Activated T-helper 2 cell treated with anti-CD3 and anti-CD28 coated beads, Interferon-gamma antibody, Interleukin-2, Interleukin-4, amounts not matched to agents 10 μg/mL and 5 μg/mL and 100 μg/mL, durations not matched to agents 14 hours and 24 hours and 36 hours (primary cell): ENCODE data around the gene RUFY4. TPM values are rescaled to one million over a fixed set of nuclear protein-coding genes. Genes with fewer than 3 reads are reported as not detected.

Experiments used
- DNase-seq: peaks from one replicate; pipeline ENCODE4 v3.0.0; 2021; ENCODE audit warnings: low spot score
- H3K27ac Mint-ChIP-seq: one replicate; pipeline ENCODE4 v1.8.0; 2021; ENCODE audit warnings: mixed read lengths
- H3K27me3 Mint-ChIP-seq: one replicate; pipeline ENCODE4 v1.8.0; 2021; ENCODE audit warnings: low read depth, mixed read lengths
- H3K36me3 Mint-ChIP-seq: one replicate; pipeline ENCODE4 v1.8.0; 2021; ENCODE audit warnings: low read depth, mixed read lengths
- H3K4me1 Mint-ChIP-seq: one replicate; pipeline ENCODE4 v1.8.0; 2021; ENCODE audit warnings: low read depth, mixed read lengths
- H3K4me3 Mint-ChIP-seq: one replicate; pipeline ENCODE4 v1.8.0; 2021; ENCODE audit warnings: low read depth, mild to moderate bottlenecking, moderate library complexity, mixed read lengths
- H3K9me3 Mint-ChIP-seq: one replicate; pipeline ENCODE4 v1.8.0; 2021; ENCODE audit warnings: mixed read lengths
- intact Hi-C: fragments of 100-400 bp; cut with micrococcal nuclease; formaldehyde crosslinking; loops from one replicate; pipeline ENCODE4 v1.15.1; 2023
- total RNA-seq: library from RNA; stranded (reverse); gene quantifications from 2 replicates; pipeline ENCODE4 v1.2.3, GENCODE V29; 2022

Gene RUFY4
- total RNA-seq, 1 donor from 2014 or later, result 0.39 TPM

- Mint-ChIP-seq H3K9me3 (no peaks in the 10 kb centered on the region), H3K27me3 (peaks cover 11% of the 10 kb centered on the region), H3K36me3 (no peaks in the 10 kb centered on the region), H3K4me3 (no peak overlapping the region), H3K27ac (no peak overlapping the region), H3K4me1 (peaks cover 8% of the 10 kb centered on the region)
- DNase-seq, result no peak
- intact Hi-C loops, result no loop called here
Observed at GRCh38 chr2:218129458-218130135, 60.5 kb downstream of the RUFY4 start.

- Mint-ChIP-seq H3K9me3 (no peaks in the 10 kb centered on the region), H3K27ac (no peak overlapping the region), H3K4me3 (no peak overlapping the region), H3K36me3 (no peaks in the 10 kb centered on the region), H3K4me1 (peaks cover 7% of the 10 kb centered on the region), H3K27me3 (peaks cover 11% of the 10 kb centered on the region)
- intact Hi-C loops, result no loop called here
- no peak for DNase-seq
Observed at GRCh38 chr2:218130377-218130776, 61.3 kb downstream of the RUFY4 start.

GRCh38 chr2:218130822-218131221 lies 61.8 kb downstream of the RUFY4 start:
- peaks cover 3% of the 10 kb centered on the region for H3K4me1 Mint-ChIP-seq
- intact Hi-C loops, result no loop called here
- H3K9me3 Mint-ChIP-seq, result no peaks in the 10 kb centered on the region
- H3K4me3 Mint-ChIP-seq, result no peak overlapping the region
- H3K36me3 Mint-ChIP-seq, result no peaks in the 10 kb centered on the region
- no peak overlapping the region for H3K27ac Mint-ChIP-seq
- peaks cover 11% of the 10 kb centered on the region for H3K27me3 Mint-ChIP-seq
- DNase-seq, result no peak

GRCh38 chr2:218137514-218137913 lies 68.5 kb downstream of the RUFY4 start:
- peaks cover 28% of the 10 kb centered on the region for H3K27me3 Mint-ChIP-seq
- no peak for DNase-seq
- H3K4me3 Mint-ChIP-seq, result no peak overlapping the region
- intact Hi-C loops, result no loop called here
- no peaks in the 10 kb centered on the region for H3K4me1 Mint-ChIP-seq
- H3K36me3 Mint-ChIP-seq, result no peaks in the 10 kb centered on the region
- H3K27ac Mint-ChIP-seq, result no peak overlapping the region
- H3K9me3 Mint-ChIP-seq, result no peaks in the 10 kb centered on the region

GRCh38 chr2:218138047-218138446 lies 69.0 kb downstream of the RUFY4 start:
- no peaks in the 10 kb centered on the region for H3K4me1 Mint-ChIP-seq
- H3K4me3 Mint-ChIP-seq, result no peak overlapping the region
- H3K27me3 Mint-ChIP-seq, result peaks cover 28% of the 10 kb centered on the region
- H3K36me3 Mint-ChIP-seq, result no peaks in the 10 kb centered on the region
- DNase-seq, result no peak
- intact Hi-C loops, result no loop called here
- no peak overlapping the region for H3K27ac Mint-ChIP-seq
- H3K9me3 Mint-ChIP-seq, result no peaks in the 10 kb centered on the region

Other genes with a start within 250 kb of the RUFY4 start
- gene TNS1, start 66.3 kb upstream of the RUFY4 start, total RNA-seq, result 0.46 and 0.91 TPM in 2 replicates
- 0.09 TPM in 1 of 2 replicates, not detected in the other for gene CXCR2, start 56.8 kb downstream of the RUFY4 start, total RNA-seq
- gene CXCR1, start 97.7 kb downstream of the RUFY4 start, total RNA-seq, result not detected in 2 replicates
- gene ARPC2, start 147.9 kb downstream of the RUFY4 start, total RNA-seq, result 639 and 643 TPM in 2 replicates
- 0.41 and 0.87 TPM in 2 replicates for gene GPBAR1, start 191.8 kb downstream of the RUFY4 start, total RNA-seq
- gene AAMP, start 200.9 kb downstream of the RUFY4 start, total RNA-seq, result 82.4 and 82.9 TPM in 2 replicates
- 19.9 and 20.8 TPM in 2 replicates for gene PNKD, start 201.3 kb downstream of the RUFY4 start, total RNA-seq
- gene TMBIM1, start 223.2 kb downstream of the RUFY4 start, total RNA-seq, result 69.6 and 73.7 TPM in 2 replicates